Duodenal mucosa (tissue), 2 donors: ENCODE measurements around the gene RYR1.

Source experiments
- H3K27ac ChIP-seq: one replicate; pipeline ENCODE4 v1.7.0; 2013; ENCODE audit warnings: low read depth, low read length
- H3K27me3 ChIP-seq, 2 donors: one replicate each; pipeline ENCODE4 v1.7.0; 2013; ENCODE audit warnings: low read length in 2 of 2, control low read depth in 1 of 2; ENCODE audit not compliant: insufficient read depth in 2 of 2, control insufficient read depth in 1 of 2
- H3K36me3 ChIP-seq, 2 donors: one replicate each; pipeline ENCODE4 v1.7.0; 2013; ENCODE audit warnings: low read length in 2 of 2, control low read depth in 1 of 2; ENCODE audit not compliant: insufficient read depth in 2 of 2, control insufficient read depth in 1 of 2
- H3K4me1 ChIP-seq, 2 donors: one replicate each; pipeline ENCODE4 v1.7.0; 2013; ENCODE audit warnings: low read length in 2 of 2, control low read depth in 1 of 2; ENCODE audit not compliant: insufficient read depth in 2 of 2, control insufficient read depth in 1 of 2
- H3K4me3 ChIP-seq, 2 donors: one replicate each; pipeline ENCODE4 v1.7.0; 2013; ENCODE audit warnings: low read length in 2 of 2, low read depth in 1 of 2
- H3K9ac ChIP-seq, 2 donors: one replicate each; pipeline ENCODE4 v1.7.0; 2013; ENCODE audit warnings: low read length in 2 of 2, low read depth in 1 of 2
- H3K9me3 ChIP-seq, 2 donors: one replicate each; pipeline ENCODE4 v1.7.0; 2013; ENCODE audit warnings: low read length in 2 of 2, control low read depth in 1 of 2; ENCODE audit not compliant: control insufficient read depth in 1 of 2

Gene RYR1

GRCh38 chr19:38388349-38389100 is 45.0 kb upstream of the RYR1 start, which contains the start of gene SPRED3:
Gene SPRED3 (plus strand): TSS chr19:38388697. CDS start chr19:38390303, 1,606 bp downstream.
- peaks cover 0 to 32% of the 10 kb centered on the region in 2 donors for H3K4me1 ChIP-seq
- H3K9ac ChIP-seq, result peak within 1 kb of the TSS; percentile 43 to 59
- peaks cover 0 to 10% of the 10 kb centered on the region in 2 donors for H3K27me3 ChIP-seq
- peak within 1 kb of the TSS; percentile 82 for H3K27ac ChIP-seq
- H3K4me3 ChIP-seq, result peak within 1 kb of the TSS; percentile 66 to 74
- no peaks in the 10 kb centered on the region for H3K9me3 ChIP-seq
- peaks cover 4 to 12% of the 10 kb centered on the region in 2 donors for H3K36me3 ChIP-seq

- Histone ChIP-seq H3K36me3 (peaks cover under 1 to 4% of the 10 kb centered on the region in 2 donors), H3K4me3 (peak overlapping the region; percentile 51 to 74), H3K4me1 (peaks cover 0 to 36% of the 10 kb centered on the region in 2 donors), H3K9ac (peak overlapping the region; percentile 42 to 43), H3K27me3 (peaks cover 0 to 10% of the 10 kb centered on the region in 2 donors), H3K27ac (no peak overlapping the region), H3K9me3 (no peaks in the 10 kb centered on the region)
These were observed 44.2 kb upstream of the RYR1 start for GRCh38 chr19:38389101-38389925.

DNA sequence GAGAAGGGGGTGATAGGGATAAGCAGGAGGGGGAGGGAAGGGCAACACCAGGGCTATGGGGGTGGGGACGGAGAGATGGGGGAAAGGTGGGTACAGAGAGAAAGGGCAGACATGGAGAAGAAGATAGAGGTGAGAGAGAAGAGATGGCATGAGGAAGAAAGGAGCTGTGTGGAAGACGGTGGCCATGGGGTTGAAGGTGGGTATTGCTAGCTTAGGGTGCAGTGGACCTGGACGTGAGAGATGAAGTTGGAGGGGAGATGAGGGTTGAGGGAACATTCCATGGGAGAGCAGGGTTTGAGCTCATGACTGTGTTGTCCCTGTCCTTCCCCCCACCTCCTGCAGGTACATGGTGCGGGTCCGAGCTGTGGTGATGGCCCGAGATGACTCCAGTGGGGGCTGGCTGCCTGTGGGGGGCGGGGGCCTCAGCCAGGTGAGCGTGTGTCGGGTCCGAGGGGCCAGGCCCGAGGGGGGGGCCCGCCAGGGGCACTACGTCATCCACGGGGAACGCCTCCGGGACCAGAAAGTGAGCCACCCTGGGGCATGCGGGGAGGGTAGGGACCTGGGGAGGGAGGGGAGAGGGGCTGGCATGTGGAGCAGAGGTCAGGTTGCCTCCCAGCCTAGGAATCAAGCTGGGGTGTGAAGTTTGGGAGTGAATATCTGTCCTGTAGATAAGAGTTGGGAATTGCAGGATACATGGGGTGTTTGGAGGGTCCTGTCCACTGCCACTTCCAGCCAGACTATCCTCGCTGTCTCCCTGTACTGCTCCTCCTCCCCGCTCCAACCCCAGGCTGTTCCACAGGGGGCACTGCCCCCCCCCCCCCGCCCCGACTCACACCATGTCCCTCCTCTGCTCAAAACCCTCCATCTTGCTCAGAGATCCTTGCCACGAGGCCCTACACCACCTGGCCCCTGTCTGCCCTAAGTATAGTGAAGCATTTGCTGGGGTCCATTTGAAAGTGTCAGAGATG is 43.2 kb upstream of the RYR1 start:
- peaks cover 7 to 42% of the 10 kb centered on the region in 2 donors for H3K4me1 ChIP-seq
- H3K27ac ChIP-seq, result no peak overlapping the region
- peaks cover 0 to 15% of the 10 kb centered on the region in 2 donors for H3K27me3 ChIP-seq
- H3K4me3 ChIP-seq, result no peak overlapping the region
- no peaks in the 10 kb centered on the region for H3K9me3 ChIP-seq
- peaks cover 0 to under 1% of the 10 kb centered on the region in 2 donors for H3K36me3 ChIP-seq
- H3K9ac ChIP-seq, result no peak overlapping the region

DNA sequence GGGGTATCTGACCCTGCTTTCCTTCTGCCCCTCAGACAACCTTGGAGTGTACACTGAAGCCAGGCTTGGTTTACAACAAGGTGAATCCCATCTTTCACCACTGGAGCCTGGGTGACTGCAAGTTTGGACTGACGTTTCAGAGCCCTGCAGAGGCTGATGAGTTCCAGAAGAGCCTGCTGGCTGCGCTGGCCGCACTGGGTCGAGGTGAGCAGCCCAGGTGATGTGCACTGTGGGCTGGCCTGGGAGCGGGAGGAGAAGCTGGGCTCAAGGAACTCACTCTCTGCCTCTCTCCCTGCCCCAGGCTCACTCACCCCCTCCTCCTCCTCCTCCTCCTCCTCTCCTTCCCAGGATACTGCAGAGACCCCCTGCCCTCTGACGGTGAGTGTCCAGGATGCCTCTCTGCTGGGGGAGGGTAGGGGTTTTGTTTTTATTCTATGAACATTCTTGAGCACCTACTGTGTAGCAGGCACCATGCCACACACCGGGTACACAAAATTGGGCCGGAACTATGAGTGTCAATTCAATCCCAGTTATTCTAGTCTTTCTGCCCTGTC is 41.5 kb upstream of the RYR1 start:
- H3K27ac ChIP-seq, result no peak overlapping the region
- no peak overlapping the region for H3K9ac ChIP-seq
- H3K4me1 ChIP-seq, result peaks cover 7 to 35% of the 10 kb centered on the region in 2 donors
- H3K4me3 ChIP-seq, result no peak overlapping the region
- H3K9me3 ChIP-seq, result no peaks in the 10 kb centered on the region
- H3K27me3 ChIP-seq, result peaks cover 6 to 26% of the 10 kb centered on the region in 2 donors
- no peaks in the 10 kb centered on the region for H3K36me3 ChIP-seq

DNA sequence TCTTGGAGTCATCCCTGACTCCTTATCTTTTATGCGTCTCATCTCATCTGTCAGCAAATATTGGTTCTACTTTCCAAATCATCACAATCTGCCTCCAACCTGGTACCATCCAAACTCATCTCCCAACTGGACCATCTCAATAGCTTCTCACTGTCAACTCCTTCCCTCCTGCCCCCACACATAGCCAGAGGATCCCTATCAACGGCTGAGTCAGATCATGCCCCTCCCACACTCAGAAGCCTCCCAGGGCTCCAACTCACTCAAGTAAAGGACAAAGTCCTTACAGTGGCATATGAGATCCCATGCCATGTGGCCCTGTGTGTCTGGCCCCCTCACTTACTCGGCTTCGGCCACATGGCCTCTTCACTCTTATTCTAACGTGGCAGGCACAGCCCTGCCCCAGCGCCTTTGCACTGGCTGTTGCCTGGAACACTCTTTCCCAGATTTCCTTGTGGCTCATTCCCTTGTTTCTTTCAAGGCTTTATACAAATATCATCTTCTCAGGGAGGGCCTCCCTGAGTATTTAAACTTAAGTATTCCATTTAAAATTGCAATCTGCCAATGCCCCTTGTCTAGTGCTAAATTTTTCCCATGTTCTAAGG is 40.7 kb upstream of the RYR1 start:
- Histone ChIP-seq H3K4me1 (peaks cover 7 to 31% of the 10 kb centered on the region in 2 donors), H3K9me3 (no peaks in the 10 kb centered on the region), H3K36me3 (no peaks in the 10 kb centered on the region), H3K27ac (no peak overlapping the region), H3K27me3 (peaks cover 14 to 31% of the 10 kb centered on the region in 2 donors), H3K4me3 (no peak overlapping the region), H3K9ac (no peak overlapping the region)

DNA sequence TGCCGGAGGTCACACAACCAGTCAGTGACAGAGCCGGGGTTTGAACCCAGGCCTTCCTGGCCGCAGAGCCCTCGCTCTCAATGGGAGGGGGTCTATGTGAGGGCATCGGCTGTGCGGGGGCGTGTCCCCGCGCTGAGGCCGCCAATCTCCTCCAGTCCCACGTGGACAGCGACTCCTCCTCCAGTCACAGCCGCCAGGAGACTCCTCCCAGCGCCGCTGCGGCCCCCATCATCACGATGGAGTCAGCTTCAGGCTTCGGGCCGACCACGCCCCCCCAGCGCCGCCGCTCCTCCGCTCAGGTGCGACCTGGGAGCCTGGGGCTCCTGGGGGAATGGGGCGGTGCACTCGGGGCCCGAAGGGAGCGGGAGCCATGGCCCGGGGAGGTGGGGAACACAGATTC is 39.0 kb upstream of the RYR1 start:
- peaks cover 7 to 21% of the 10 kb centered on the region in 2 donors for H3K4me1 ChIP-seq
- no peaks in the 10 kb centered on the region for H3K36me3 ChIP-seq
- no peak overlapping the region for H3K27ac ChIP-seq
- peak overlapping the region; percentile 16 to 47 for H3K4me3 ChIP-seq
- peaks cover 15 to 26% of the 10 kb centered on the region in 2 donors for H3K27me3 ChIP-seq
- no peaks in the 10 kb centered on the region for H3K9me3 ChIP-seq
- H3K9ac ChIP-seq, result no peak overlapping the region

DNA sequence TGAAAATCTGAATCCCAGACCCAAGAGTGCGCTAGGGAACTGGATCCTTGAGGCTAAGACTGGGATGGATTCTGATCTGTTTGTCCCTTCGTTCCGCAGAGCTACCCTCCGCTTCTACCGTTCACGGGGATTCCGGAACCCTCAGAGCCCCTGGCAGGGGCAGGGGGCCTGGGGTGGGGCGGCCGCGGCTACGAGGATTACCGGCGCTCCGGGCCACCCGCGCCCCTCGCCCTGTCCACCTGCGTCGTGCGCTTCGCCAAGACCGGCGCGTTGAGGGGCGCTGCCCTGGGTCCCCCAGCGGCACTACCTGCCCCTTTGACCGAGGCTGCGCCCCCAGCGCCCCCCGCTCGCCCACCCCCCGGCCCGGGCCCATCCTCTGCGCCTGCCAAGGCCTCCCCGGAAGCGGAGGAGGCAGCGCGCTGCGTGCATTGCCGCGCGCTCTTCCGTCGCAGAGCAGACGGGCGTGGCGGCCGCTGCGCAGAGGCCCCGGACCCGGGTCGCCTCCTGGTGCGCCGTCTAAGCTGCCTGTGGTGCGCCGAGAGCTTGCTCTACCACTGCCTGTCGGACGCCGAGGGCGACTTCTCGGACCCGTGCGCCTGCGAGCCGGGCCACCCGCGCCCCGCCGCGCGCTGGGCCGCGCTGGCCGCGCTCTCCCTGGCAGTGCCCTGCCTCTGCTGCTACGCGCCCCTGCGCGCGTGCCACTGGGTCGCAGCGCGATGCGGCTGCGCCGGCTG is 37.9 kb upstream of the RYR1 start:
- H3K27ac ChIP-seq, result no peak overlapping the region
- H3K27me3 ChIP-seq, result peaks cover 18 to 21% of the 10 kb centered on the region in 2 donors
- peak overlapping the region; percentile 47 to 50 for H3K4me3 ChIP-seq
- no peaks in the 10 kb centered on the region for H3K9me3 ChIP-seq
- H3K4me1 ChIP-seq, result peaks cover 7 to 21% of the 10 kb centered on the region in 2 donors
- no peak overlapping the region for H3K9ac ChIP-seq
- H3K36me3 ChIP-seq, result no peaks in the 10 kb centered on the region

- Histone ChIP-seq H3K4me3 (no peak overlapping the region), H3K27ac (no peak overlapping the region), H3K27me3 (peaks cover 18 to 21% of the 10 kb centered on the region in 2 donors)
These were observed 34.4 kb upstream of the RYR1 start for GRCh38 chr19:38399081-38399480.

More at GRCh38 chr19:38399081-38399480, 34.4 kb upstream of the RYR1 start:
- no peaks in the 10 kb centered on the region for H3K9me3 ChIP-seq
- H3K9ac ChIP-seq, result no peak overlapping the region
- peaks cover 8 to 9% of the 10 kb centered on the region in 2 donors for H3K4me1 ChIP-seq
- H3K36me3 ChIP-seq, result no peaks in the 10 kb centered on the region
